Transverse colon (tissue), 4 donors: ENCODE data around the gene SPARC. TPM values are rescaled to one million over a fixed set of nuclear protein-coding genes. Genes with fewer than 3 reads are reported as not detected.
A peak's percentile ranks its signal among the peaks of the same experiment; 100 is the strongest.

Source experiments
- DNase-seq: peaks from one replicate; pipeline ENCODE4 v3.0.0-alpha.2; 2019
- H3K27ac ChIP-seq, 4 donors: fragments of 200-600 bp; sonication (generic); 2 replicates each; pipeline ENCODE4 v1.5.1; 2016 to 2018; ENCODE audit warnings: inconsistent platforms in 4 of 4
- H3K27me3 ChIP-seq: fragments of 200-600 bp; sonication (generic); 2 replicates; pipeline ENCODE4 v1.5.1; 2017; ENCODE audit warnings: inconsistent platforms
- H3K36me3 ChIP-seq, 4 donors: fragments of 200-600 bp; sonication (generic); 2 replicates each; pipeline ENCODE4 v1.5.1; 2017 to 2019; ENCODE audit warnings: inconsistent platforms in 4 of 4
- H3K4me1 ChIP-seq, 4 donors: fragments of 200-600 bp; sonication (generic); 2 replicates each; pipeline ENCODE4 v1.5.1; 2017 to 2020; ENCODE audit warnings: inconsistent platforms in 4 of 4
- H3K4me3 ChIP-seq, 4 donors: fragments of 200-600 bp; sonication (generic); 1 replicate in 1 of 4; 2 replicates in 3 of 4; pipeline versions ENCODE4 v1.5.1 to v1.6.1; 2017 to 2019; ENCODE audit warnings: inconsistent platforms in 4 of 4
- H3K9me3 ChIP-seq, 2 donors: fragments of 200-600 bp; sonication (generic); 2 replicates each; pipeline ENCODE4 v1.5.1; 2017 to 2019; ENCODE audit warnings: inconsistent platforms in 2 of 2
- CTCF ChIP-seq, 5 experiments: fragments of 200-600 bp in 3 of 5; fragments of 450-650 bp in 2 of 5; sonication (generic) in 3 of 5; IDR thresholded peaks; 1 replicate in 2 of 5; 2 replicates in 3 of 5; pipeline ENCODE4 v1.5.1; 2016 to 2017; ENCODE audit warnings: antibody characterized with exemption in 5 of 5, inconsistent platforms in 3 of 5, mild to moderate bottlenecking in 2 of 5, moderate library complexity in 1 of 5
- EP300 ChIP-seq: sonication (generic); formaldehyde crosslinking; IDR thresholded peaks from one replicate; pipeline ENCODE4 v1.6.1; 2017; ENCODE audit warnings: antibody characterized with exemption, low read depth
- POLR2A ChIP-seq: fragments of 450-650 bp; IDR thresholded peaks from one replicate; pipeline ENCODE4 v1.6.1; 2016; ENCODE audit warnings: antibody characterized with exemption, mild to moderate bottlenecking, moderate library complexity
- POLR2AphosphoS5 ChIP-seq, 3 donors: sonication (generic); formaldehyde crosslinking; IDR thresholded peaks; one replicate each; pipeline ENCODE4 v1.6.1; 2016; ENCODE audit warnings: antibody characterized with exemption in 3 of 3
- WGBS, 2 donors: methylation state at CpG; one replicate each; pipeline ENCODE4 v1.1.5; 2018; ENCODE audit warnings: low coverage in 1 of 2; 5-methylcytosine and 5-hydroxymethylcytosine counted together
- in situ Hi-C, 4 donors: fragments of 200-750 bp; cut with MboI; loops; one replicate each; pipeline versions ENCODE4 v1.15.0 to v1.15.1; 2017; ENCODE audit warnings: low sequenced_read_pairs in 3 of 4, low pct_ligation_motif_present in 1 of 4, low pct_unique_long_range_greater_than_20kb in 1 of 4
- intact Hi-C: fragments of 100-400 bp; cut with DNase I; formaldehyde crosslinking; loops from one replicate; pipeline ENCODE4 v1.15.1; 2023; ENCODE audit warnings: low total_unique reads
- total RNA-seq, 4 donors: library from RNA; depleted of rRNA; stranded (reverse); fragments of >200 nt; gene quantifications; one replicate each; pipeline ENCODE4 v1.1.0, GENCODE V29; 2016

The SPARC gene
- total RNA-seq, 4 donors from 2014 or later = 47.9 to 267 (median 85.1) TPM

GRCh38 chr5:151684690-151685361 is 1.9 kb downstream of the SPARC start:
- Histone ChIP-seq H3K27me3 (no peaks in the 10 kb centered on the region), H3K4me3 (peak overlapping the region in 3 of 4 donors; percentile 38 to 52 (median 45)), H3K36me3 (no peaks in the 10 kb centered on the region), H3K4me1 (peaks cover 5 to 43% (median 18%) of the 10 kb centered on the region in 4 donors), H3K27ac (peak overlapping the region; percentile 84 to 91 (median 90)), H3K9me3 (no peaks in the 10 kb centered on the region)
- 39 to 43% methylated on average over 3 to 8 of the region's 8 CpGs for WGBS, 2 donors
- DNase-seq = peak; percentile 29
- in situ Hi-C loops = no loop called here
- TF ChIP-seq CTCF (IDR thresholded peaks at IDR 0.05) (peak in 3 of 5 experiments; percentile 8 to 10 (median 9)), POLR2A (peak; percentile 55), POLR2AphosphoS5 (IDR thresholded peaks at IDR 0.05) (peak; percentile 57 to 77 (median 71)), EP300 (no peak)
- intact Hi-C loops = no loop called here

GRCh38 chr5:151683986-151684588 is 2.6 kb downstream of the SPARC start:
- Histone ChIP-seq H3K27ac (peak overlapping the region; percentile 84 to 91 (median 90)), H3K36me3 (no peaks in the 10 kb centered on the region)
- DNase-seq = no peak

GRCh38 chr5:151683444-151683843 is 3.3 kb downstream of the SPARC start:
- TF ChIP-seq POLR2A (no peak), POLR2AphosphoS5 (IDR thresholded peaks at IDR 0.05) (no peak), EP300 (no peak), CTCF (IDR thresholded peaks at IDR 0.05) (no peak)
- peak overlapping the region in 1 of 4 donors; percentile 1 for H3K4me3 ChIP-seq
- peaks cover 5 to 56% (median 30%) of the 10 kb centered on the region in 4 donors for H3K4me1 ChIP-seq
- H3K27ac ChIP-seq = peak overlapping the region; percentile 84 to 91 (median 90)
- in situ Hi-C loops = no loop called here
- intact Hi-C loops = no loop called here
- no peaks in the 10 kb centered on the region for H3K36me3 ChIP-seq
- H3K9me3 ChIP-seq = no peaks in the 10 kb centered on the region
- WGBS, 2 donors = 65 to 100% methylated on average over 1 to 5 of the region's 5 CpGs
- no peak for DNase-seq
- H3K27me3 ChIP-seq = no peaks in the 10 kb centered on the region

More at GRCh38 chr5:151683986-151684588, 2.6 kb downstream of the SPARC start:
- Histone ChIP-seq H3K9me3 (no peaks in the 10 kb centered on the region), H3K4me1 (peaks cover 5 to 50% (median 23%) of the 10 kb centered on the region in 4 donors), H3K4me3 (peak overlapping the region in 3 of 4 donors; percentile 38 to 52 (median 45)), H3K27me3 (no peaks in the 10 kb centered on the region)
- TF ChIP-seq CTCF (IDR thresholded peaks at IDR 0.05) (no peak), POLR2A (no peak), POLR2AphosphoS5 (IDR thresholded peaks at IDR 0.05) (no peak), EP300 (no peak)
- WGBS, 2 donors = 63 to 80% methylated on average over 2 of the region's 2 CpGs
- intact Hi-C loops = no loop called here
- in situ Hi-C loops = no loop called here

- Histone ChIP-seq H3K4me1 (peaks cover 5 to 62% (median 30%) of the 10 kb centered on the region in 4 donors), H3K27me3 (no peaks in the 10 kb centered on the region), H3K36me3 (no peaks in the 10 kb centered on the region), H3K4me3 (peak overlapping the region in 1 of 4 donors; percentile 1), H3K9me3 (no peaks in the 10 kb centered on the region), H3K27ac (peak overlapping the region; percentile 84 to 91 (median 90))
- no peak for DNase-seq
- TF ChIP-seq CTCF (IDR thresholded peaks at IDR 0.05) (no peak), POLR2AphosphoS5 (IDR thresholded peaks at IDR 0.05) (no peak), EP300 (no peak), POLR2A (no peak)
- in situ Hi-C loops = no loop called here
- intact Hi-C loops = no loop called here
- WGBS, 2 donors = 50% methylated on average over 5 of the region's 5 CpGs; no CpG with 5 or more reads in 1 of the 2 donors
These were observed 3.9 kb downstream of the SPARC start for GRCh38 chr5:151682751-151683331.
